HuH-7 (cell line): ENCODE data around the gene DYSF.

ENCODE experiments used
- DNase-seq: peaks from one replicate; pipeline ENCODE4 v3.0.0; 2011; ENCODE audit warnings: low spot score

DYSF gene

DNA sequence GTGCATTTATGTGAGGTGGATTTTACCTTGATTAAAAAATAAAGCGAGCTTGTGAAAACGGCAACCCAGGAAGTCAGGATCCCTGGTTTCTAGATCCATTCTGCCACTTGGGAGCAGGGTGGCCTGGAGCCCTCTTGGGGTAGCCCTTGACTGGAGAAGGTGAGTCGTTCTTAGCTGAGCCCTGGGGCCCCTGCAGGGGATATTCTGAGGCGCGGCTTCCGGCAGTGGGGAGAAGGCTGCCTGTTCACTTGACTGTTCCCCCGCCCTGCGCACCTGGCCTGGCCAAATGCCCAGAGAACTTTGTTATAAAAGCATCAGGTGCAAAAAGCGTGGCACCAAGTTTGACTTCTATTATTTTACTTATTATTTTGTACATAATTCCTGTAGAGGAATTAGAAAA, 221.9 kb downstream of the DYSF start:
- no peak for DNase-seq

DNA sequence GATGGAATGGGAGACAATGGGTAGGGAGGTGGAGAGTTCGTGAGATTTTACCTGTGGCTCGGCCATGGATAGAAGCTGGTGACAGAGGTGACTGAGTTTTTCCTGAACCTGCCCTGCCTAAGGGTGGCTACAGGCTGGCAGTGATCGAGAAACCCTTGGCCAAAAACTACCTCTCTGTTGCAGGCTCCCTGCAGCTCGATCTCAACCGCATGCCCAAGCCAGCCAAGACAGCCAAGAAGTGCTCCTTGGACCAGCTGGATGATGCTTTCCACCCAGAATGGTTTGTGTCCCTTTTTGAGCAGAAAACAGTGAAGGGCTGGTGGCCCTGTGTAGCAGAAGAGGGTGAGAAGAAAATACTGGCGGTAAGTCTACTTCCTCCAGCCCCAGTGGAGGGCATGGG, 225.5 kb downstream of the DYSF start:
- no peak for DNase-seq

DNA sequence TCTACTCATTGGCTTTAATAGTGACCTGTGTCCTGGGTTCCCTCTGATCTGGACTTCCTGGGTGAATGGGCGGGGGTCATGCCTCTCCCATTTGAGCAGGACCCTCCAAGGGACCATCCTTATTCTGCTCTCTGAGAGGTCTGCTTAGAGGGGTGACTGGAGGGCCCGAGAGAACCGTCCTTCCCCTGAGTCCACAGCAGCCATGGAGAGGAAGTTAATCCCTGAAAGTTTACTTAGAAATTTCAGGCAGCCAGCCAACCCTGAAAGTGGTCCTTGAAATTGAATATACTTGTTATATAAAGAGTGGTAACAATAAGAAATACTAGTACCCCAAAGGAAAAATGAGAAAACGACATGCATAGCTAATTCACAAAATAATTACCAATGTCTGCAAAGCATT, 226.1 kb downstream of the DYSF start:
- DNase-seq: no peak

DNA sequence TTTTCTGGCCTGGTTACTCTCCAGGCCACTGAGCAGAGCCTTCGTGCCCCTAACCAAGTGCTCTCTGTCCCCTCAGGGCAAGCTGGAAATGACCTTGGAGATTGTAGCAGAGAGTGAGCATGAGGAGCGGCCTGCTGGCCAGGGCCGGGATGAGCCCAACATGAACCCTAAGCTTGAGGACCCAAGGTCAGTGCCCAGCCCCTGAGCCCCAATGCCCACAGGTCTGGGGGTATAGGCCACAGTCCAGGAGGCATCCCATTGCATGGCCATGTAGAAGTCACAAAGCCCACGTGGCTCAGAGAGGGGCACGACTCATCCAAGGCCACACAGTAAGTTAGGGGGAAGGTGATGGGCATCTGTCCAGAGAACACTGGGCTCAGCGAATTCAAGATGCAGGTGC, 227.6 kb downstream of the DYSF start:
- no peak for DNase-seq

DNA sequence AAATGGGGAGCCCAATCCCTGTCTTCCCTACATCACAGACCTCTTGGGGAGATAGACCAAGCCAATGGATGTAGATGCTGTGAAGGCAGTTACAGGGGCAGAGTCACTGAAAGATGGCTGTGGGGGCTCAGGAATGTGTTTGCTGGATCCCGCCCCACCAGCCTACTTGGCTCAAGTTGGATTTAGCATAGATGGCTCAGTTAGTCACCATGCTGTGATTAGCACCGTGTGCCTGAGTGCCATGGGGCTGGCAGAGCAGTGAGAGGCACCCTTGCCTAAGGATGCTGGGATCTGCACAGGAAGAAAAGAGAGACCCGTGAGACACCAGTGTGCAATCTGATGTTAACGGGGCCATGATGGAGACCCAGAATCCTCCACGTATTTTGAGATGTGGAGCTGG, 228.3 kb downstream of the DYSF start:
- DNase-seq: no peak

DNA sequence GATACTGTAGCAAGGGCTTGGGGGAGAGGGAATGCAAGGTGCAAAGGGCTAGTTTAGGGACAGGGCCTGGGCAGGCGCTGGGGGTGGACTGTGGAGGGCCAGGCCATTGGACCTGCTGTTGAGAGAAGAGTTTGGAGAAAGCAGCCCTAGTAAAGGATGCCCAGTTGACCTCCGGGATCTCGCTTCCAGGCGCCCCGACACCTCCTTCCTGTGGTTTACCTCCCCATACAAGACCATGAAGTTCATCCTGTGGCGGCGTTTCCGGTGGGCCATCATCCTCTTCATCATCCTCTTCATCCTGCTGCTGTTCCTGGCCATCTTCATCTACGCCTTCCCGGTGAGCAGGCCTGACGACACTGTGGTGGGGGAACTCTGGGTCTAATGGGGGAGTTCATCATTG, 229.0 kb downstream of the DYSF start:
- no peak for DNase-seq

DNA sequence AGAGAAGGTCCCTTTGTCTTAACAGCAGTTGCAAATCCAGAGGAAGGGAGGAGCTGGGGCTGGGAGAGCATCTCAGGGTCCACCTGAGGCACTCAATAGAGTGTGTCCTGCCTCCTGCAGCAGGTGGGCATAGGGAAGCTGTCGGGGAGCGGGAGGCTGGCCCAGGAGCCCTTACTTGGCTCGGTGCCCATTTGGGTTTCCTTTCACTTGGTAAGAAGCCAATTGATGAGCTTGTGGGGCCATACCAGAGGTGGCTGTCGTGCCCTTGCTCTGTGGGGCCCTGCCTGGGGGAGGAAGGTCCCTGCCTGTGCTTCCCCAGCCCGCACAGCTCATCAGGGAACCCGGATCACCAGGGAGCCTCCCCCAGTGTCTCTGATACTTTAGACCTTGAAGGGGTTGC, 229.7 kb downstream of the DYSF start:
- no peak for DNase-seq

DNA sequence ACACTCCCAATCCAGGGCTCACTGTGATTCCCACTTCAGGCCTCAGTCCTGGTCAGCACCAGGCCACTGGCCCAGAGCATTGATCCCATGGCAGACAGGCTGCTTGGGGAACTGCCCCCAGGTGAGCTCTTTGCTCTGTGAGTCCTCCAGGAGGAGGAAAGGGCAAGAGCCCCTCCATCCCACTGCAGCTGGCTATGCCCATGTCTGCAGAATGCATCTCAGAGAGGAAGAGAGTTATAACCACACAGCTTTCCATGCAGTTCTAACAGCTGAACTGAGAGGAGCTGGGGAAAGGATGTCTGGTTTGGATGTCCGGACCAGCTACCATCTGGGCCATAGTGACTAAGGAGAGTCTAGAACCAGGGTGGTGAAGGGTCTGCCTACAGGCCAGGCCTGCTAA, 230.3 kb downstream of the DYSF start:
- DNase-seq: no peak

DNA sequence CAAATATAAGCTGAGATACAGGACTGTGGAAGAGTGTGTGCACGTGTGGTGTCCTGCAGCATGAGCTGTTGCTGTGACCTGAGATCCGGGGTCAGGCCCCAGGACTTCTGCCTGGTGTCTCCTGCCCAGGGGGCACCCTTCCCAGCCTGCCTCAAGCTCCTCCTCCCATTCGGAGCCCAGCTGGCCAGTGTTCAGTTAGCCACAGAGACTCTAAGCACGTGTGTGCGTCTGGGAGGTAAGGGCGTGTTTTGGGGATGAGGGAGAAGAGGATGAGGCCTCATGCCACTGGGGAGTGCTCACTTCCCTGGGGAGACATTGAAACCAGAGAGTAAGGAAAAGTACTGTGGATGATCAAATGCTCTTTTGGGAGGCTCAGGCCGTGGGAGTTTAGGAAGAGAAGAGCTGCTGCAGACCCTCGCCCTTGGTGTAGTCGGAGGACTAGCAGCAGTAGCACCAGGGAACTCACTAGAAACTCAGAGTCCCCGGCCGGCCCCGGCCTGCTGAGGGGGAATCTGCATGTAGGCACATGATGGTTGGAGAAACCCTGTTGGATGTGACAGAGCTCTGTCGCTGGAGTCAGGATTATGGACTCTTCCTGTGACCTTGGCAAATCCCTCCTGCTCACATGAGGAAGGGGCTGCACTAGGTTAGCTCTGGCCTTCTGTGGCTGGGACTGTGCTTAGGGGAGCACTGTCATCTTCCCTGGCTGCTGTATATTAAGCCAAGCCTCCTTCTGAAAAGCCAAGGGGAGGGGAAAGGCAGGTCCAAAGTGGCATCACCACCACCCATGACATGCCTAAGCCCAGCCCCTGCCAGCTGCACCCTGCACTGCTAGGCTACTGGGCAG, 231.1 kb downstream of the DYSF start:
- DNase-seq: no peak

DNA sequence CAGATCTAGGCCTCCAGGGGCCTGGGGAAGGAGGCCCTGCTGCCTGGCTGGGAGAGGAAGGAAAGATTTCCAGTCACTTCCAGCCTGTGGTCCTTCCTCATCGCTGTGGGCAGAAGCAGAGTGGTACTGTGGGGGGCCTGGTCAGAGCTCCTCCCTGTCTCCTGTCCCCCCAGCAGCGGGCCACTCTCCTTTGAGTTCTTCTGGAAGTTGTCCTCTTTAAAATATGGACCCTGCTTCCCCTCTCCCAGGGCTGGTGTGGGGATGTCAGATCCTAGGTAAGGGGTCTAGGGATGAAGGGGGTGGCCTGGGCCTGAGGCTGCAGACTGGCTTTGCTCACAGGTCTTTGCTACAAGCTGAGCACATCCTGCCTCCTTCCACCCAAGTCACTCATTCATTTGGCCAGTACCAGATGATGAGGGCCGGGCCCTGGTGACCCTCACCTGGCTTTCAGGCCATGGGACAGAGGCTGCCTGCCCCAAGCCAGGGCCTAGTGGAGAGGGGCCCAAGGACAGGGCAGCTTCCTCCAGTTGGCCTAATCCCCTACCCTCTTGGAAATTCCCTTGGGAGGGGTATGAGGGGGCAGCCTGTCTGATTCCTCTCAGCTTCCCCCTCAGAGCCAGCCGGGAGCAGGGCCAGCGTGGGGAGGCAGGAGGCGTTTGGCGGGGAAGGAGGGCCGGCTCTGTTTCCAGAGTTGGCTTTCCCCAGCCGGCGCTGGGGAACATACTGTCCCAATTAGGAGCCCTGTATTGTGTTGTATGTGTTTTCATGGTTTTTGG, 231.9 kb downstream of the DYSF start:
- DNase-seq: no peak

DNA sequence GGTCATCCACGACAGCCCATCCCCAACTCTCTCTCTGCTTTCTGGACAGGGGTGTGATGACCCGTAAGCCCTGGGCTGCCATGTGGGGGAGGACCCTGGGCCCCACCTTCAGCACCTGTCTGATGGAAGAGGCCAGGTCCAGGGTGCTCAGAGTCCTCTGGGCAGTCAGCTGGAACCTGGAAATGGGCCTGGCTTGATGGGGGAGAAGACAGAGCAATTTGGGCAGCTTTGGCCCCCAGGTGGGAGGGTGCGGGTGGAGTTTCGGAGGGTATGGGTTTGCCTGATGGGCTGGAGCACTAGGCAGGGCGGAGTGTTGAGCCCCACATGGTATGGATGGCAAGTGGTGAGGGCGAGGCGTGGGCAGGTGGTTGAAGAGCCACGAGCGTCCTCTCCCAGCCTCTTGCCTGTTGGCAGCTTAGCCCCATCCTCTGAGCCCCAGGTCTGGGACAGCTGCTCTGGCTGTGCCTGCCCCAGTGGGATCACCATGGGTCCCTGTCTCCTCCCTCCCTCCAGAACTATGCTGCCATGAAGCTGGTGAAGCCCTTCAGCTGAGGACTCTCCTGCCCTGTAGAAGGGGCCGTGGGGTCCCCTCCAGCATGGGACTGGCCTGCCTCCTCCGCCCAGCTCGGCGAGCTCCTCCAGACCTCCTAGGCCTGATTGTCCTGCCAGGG, 232.7 kb downstream of the DYSF start:
- no peak for DNase-seq

DNA sequence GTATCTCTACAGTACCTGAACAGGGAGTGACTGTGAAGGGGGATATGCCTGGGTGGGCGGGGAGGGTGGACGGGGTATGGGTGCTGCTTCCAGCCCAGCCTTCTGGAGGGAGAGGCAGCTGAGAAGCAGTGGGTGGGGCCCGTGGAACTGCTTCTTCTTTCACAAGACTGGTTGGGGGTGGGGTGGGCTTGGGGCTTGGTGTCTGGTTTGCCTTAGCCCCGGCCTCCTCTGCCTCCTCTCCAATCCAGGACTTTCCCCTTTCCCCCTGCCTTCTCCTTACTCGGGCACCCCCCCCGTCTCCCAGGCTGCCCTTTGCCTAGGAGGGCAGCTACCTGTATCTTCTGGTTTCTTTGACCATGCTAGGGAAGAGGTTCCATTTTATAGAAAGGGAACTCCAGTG, 233.4 kb downstream of the DYSF start:
- DNase-seq: no peak

DNA sequence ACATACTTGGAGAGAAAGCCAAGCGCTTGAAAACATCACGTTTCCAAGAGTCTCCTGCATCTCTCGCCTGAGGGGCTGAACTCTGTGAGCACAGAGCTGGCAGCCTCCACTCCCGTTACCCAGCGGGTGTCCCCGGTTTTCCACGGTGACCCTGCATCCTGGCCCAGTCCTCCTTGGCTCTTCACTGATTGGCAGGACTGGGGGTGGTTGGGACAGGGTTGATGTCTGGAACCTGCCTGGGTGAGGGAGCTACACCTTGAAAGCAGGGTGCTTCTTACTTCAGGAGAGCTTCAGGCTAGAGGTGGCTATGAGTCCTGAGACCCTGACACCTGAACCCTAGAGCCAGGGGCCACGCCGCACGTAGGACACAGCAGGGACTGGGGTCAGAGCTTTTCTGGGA, 234.1 kb downstream of the DYSF start:
- DNase-seq: no peak

DNA sequence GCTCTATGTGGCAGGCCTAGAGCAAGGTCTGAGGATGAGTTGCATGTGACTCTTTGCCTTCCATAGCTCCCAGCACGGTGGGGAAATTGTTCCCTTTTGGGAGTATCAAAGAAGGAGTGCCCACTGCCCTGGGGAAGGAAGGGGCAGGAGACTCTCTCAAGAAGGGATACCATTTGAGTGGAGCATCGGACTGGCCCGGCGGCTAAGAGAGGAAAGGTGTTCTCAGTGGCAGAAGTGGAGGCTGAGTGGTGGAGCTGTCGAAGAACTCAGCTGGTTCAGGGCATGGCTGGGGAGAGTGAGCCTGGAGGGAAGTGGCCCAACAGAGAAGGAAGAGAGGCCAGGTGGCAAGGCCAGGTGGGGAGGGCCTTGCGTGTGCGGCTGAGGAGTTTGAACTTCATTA, 235.2 kb downstream of the DYSF start:
- DNase-seq: no peak

DNA sequence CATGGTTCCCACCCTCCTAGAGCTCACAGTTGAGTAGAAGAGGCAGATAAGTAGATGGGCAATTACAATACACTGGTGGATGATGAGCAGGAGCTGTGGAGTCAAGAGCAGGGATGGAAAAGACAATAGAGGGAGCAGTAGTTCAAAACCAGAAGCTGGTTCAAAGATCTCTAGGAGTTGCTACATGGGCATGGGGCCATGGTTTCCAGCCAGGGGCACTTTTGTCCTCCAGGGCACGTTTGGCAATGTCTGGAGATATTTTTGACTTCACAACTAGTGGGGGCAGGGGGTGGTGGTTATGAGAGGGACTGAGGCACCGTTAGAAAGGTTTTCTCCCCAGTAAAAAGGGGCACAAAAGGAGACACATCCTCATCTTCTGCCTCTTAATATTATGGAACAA, 236.0 kb downstream of the DYSF start:
- DNase-seq: no peak

DNA sequence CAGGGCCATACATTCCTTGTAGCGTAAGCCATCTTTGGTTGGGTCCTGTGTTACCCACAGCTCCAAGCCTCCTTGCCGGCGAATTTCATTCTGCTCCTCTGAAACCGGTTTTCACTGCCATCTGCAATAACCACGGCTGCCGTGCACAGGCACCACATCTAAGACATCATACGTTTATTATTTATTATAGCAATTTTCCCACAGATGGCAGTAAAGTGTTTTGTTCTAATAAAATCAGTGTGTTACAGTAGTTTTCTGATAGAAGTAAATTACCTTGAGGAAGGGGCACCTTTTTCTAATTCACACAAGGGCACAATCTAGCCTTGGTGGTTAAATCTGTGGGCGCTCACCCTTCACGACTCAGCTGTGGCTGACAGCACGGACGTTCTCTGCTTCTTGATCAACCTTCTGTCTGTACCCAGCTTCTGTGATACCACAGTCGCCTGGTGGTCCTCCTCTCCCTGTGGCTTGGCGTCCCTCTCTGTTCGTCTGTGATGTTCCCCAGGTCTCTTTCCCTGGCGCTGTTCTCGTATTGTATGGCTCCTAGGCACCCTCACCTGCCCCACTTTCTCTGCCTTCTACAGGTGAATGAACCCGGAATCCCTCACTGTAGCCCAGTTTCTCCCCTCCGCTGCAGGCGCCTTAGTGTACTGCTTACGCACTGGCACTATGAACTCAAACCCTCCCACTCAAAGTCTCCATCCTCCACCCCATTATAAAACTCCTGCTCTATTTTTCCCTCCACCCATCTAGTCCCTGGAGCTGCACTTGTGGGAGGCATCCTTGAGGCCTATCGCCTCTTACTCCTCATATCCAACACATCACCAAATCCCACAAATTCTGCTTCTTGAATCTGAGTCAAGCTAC, 236.8 kb downstream of the DYSF start:
- no peak for DNase-seq

DNA sequence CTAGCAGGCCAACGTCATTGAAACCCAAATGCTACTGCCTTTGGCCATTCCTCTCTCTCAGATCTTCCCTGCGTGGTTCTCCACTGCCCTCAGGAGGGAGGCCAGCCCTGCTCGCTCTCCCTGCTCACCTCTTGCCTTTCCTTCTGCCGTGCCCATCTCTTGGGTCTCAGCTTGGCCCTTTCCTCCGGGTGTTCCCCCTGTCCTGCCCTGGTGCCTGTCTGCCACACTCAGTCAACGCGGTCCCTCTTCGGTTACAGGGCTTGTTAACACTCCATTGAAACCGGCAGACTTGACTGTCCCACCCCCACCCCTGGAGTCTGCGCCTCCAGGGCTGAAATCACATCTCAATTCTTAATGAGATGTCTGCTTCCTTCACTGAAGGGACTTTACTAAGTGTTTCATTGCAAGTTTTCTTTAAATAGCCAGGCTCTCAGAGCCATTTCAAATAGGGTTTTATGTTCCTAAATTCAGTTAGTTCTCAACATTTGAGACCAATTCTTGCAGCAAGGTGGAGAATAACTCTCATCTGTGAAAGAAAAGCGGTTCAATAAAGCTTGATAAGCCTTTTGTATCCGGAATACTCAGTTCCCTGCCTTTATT, 237.6 kb downstream of the DYSF start:
- no peak for DNase-seq

DNA sequence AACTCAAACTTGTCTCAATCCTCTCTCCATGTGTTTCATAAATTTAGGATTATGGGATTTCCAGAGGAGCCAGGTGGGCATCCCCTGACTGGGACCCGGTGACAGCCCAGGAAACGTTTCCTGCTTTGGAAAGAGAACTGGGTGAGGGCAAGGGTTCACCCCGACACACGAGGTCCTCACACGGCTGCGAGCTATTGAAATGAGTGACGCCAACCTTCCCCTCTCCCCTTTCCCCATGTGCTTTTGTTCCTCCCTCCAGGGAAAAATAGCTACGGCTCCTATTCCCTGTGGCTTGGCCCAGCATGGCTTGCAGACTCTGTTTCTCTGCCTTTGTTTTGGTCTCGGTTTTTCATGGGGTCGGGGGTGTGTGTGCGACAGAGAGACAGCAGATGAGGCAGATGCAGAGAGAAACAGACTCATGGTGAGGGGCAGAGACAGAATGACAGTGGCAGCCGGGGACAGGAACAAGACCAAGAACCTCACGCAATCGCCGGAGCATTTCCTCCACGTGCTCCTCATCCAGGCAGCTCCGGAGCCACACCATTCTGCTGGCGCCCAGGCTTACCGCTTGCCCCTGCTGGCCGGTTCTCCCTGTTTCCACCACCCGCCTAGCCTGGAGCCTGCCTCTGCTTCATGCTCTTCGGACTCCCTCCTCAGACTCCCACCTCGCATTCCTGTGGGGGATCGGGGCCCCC, 238.5 kb downstream of the DYSF start:
- no peak for DNase-seq

DNA sequence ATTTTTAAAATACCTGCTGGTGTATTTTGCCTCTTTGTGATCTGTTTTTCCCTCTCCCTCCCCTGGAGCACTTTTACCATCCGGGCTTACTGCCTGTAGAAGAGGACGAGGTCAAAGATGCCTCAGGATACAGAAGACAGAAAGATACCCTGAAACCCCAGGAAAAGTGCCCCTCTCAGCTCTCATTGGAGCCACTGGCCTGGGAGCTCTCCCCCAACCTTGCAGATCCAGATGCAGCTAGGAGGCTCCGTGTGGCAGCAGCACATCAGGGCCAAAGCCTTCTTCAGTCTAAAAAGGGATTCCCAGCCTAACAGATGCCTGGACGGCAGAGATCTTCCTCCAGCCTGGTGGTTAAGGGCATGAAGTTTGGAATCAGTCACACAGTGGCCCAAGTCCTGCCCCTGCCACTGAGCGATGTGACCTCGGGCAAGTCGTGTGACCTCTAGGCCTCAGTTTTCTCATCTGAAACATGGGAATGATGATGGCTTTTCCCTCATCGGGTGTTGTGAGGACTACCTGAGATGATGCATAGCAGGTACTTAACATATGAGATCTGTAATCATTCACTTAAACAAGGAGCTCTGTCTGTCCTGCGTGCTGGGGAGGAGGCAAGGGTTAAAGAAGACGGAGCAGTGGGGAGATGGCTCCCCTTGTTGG, 239.4 kb downstream of the DYSF start:
- no peak for DNase-seq
